GM23338 (cell line): ENCODE results near the gene KLHL21. TPM values are rescaled to one million over a fixed set of nuclear protein-coding genes. Genes with fewer than 3 reads are reported as not detected.

ENCODE experiments used
- ATAC-seq: fragments of 200-7000 bp; cut with Tn5 transposase; 3 replicates; pipeline ENCODE4 v1.9.1; 2020
- DNase-seq: peaks from one replicate; pipeline ENCODE4 v3.0.0-alpha.2; 2015; ENCODE audit warnings: low spot score
- H2AFZ ChIP-seq: fragments of 200-600 bp; sonication (generic); 2 replicates; pipeline ENCODE4 v1.8.0; 2016; ENCODE audit warnings: antibody characterized with exemption, mild to moderate bottlenecking, moderate library complexity
- H3F3A ChIP-seq: fragments of 200-600 bp; sonication (generic); replicated peaks from 2 replicates; pipeline ENCODE4 v1.8.0; 2017; ENCODE audit warnings: antibody characterized with exemption, mixed run types, low read depth
- H3K27ac ChIP-seq: fragments of 200-600 bp; sonication (generic); 2 replicates; pipeline ENCODE4 v1.6.1; 2016; ENCODE audit warnings: low read depth
- H3K27me3 ChIP-seq: fragments of 200-600 bp; sonication (generic); 2 replicates; pipeline ENCODE4 v1.8.0; 2016; ENCODE audit warnings: mild to moderate bottlenecking, mixed run types, moderate library complexity; ENCODE audit not compliant: insufficient read depth
- H3K36me3 ChIP-seq: fragments of 200-600 bp; sonication (generic); 2 replicates; pipeline ENCODE4 v1.8.0; 2016; ENCODE audit warnings: mild to moderate bottlenecking; ENCODE audit not compliant: insufficient read depth
- H3K4me1 ChIP-seq: fragments of 200-600 bp; sonication (generic); 2 replicates; pipeline ENCODE4 v1.8.0; 2016; ENCODE audit warnings: mild to moderate bottlenecking, moderate library complexity; ENCODE audit not compliant: insufficient read depth
- H3K4me2 ChIP-seq: fragments of 200-600 bp; sonication (generic); 2 replicates; pipeline ENCODE4 v1.7.1; 2017; ENCODE audit warnings: mixed run types
- H3K4me3 ChIP-seq: fragments of 200-600 bp; sonication (generic); 2 replicates; pipeline ENCODE4 v1.6.1; 2016; ENCODE audit warnings: mixed run types
- H3K79me2 ChIP-seq: fragments of 200-600 bp; sonication (generic); replicated peaks from 2 replicates; pipeline ENCODE4 v1.8.0; 2017; ENCODE audit warnings: mild to moderate bottlenecking; ENCODE audit not compliant: insufficient read depth
- H3K9me2 ChIP-seq: fragments of 200-600 bp; sonication (generic); 2 replicates; pipeline ENCODE4 v1.8.0; 2017; ENCODE audit not compliant: insufficient read depth
- H4K20me1 ChIP-seq: fragments of 200-600 bp; sonication (generic); replicated peaks from 2 replicates; pipeline ENCODE4 v1.8.0; 2017; ENCODE audit warnings: mild to moderate bottlenecking; ENCODE audit not compliant: insufficient read depth
- H3K27ac Mint-ChIP-seq: 2 replicates; pipeline ENCODE4 v1.8.0; 2020; ENCODE audit warnings: inconsistent platforms, mild to moderate bottlenecking, moderate library complexity, mixed read lengths
- H3K27me3 Mint-ChIP-seq: 3 replicates; pipeline ENCODE4 v1.8.0; 2022; ENCODE audit warnings: low read depth, mild to moderate bottlenecking, moderate library complexity, mixed read lengths, inconsistent platforms; ENCODE audit not compliant: insufficient read depth, poor library complexity
- H3K36me3 Mint-ChIP-seq: 3 replicates; pipeline ENCODE4 v1.8.0; 2021; ENCODE audit warnings: low read depth, mild to moderate bottlenecking, inconsistent platforms, moderate library complexity, mixed read lengths
- H3K4me1 Mint-ChIP-seq: 3 replicates; pipeline ENCODE4 v1.8.0; 2020; ENCODE audit warnings: mild to moderate bottlenecking, inconsistent platforms, mixed read lengths
- H3K4me3 Mint-ChIP-seq: 3 replicates; pipeline ENCODE4 v1.8.0; 2021; ENCODE audit warnings: moderate library complexity, mild to moderate bottlenecking, inconsistent platforms, mixed read lengths
- H3K9me3 Mint-ChIP-seq: 3 replicates; pipeline ENCODE4 v1.8.0; 2020; ENCODE audit warnings: moderate library complexity, mild to moderate bottlenecking, inconsistent platforms, mixed read lengths
- CTCF ChIP-seq, 2 experiments: fragments of 200-600 bp in 1 of 2; sonication (generic) in 1 of 2; conservative IDR thresholded peaks; 2 replicates each; pipeline versions ENCODE4 v1.5.1 to v1.6.1; 2016 to 2017; ENCODE audit warnings: antibody characterized with exemption in 2 of 2, low read depth in 2 of 2, mild to moderate bottlenecking in 2 of 2, moderate library complexity in 1 of 2
- EZH2phosphoT487 ChIP-seq: fragments of 200-600 bp; sonication (generic); IDR thresholded peaks from one replicate; pipeline ENCODE4 v1.8.1; 2018; ENCODE audit warnings: antibody characterized with exemption; ENCODE audit not compliant: unreplicated experiment
- JUNB ChIP-seq: IDR thresholded peaks from one replicate; pipeline ENCODE4 v1.6.1; 2016; ENCODE audit warnings: antibody characterized with exemption; ENCODE audit not compliant: unreplicated experiment
- NANOG ChIP-seq: IDR thresholded peaks from 2 replicates; pipeline ENCODE4 v1.6.1; 2016; ENCODE audit warnings: antibody characterized with exemption, borderline replicate concordance
- REST ChIP-seq: IDR thresholded peaks from one replicate; pipeline ENCODE4 v1.6.1; 2018; ENCODE audit warnings: antibody characterized with exemption; ENCODE audit not compliant: unreplicated experiment
- STAT1 ChIP-seq: IDR thresholded peaks from one replicate; pipeline ENCODE4 v1.6.1; 2016; ENCODE audit warnings: antibody characterized with exemption; ENCODE audit not compliant: unreplicated experiment
- ZNF114 ChIP-seq: fragments of 250-450 bp; sonication (Bioruptor Pico); IDR thresholded peaks from 2 replicates; pipeline ENCODE4 v1.5.0; 2020; ENCODE audit warnings: mild to moderate bottlenecking, moderate library complexity
- polyA plus RNA-seq: library from polyadenylated mRNA; unstranded; fragments of >200 nt; fragmentation: Nextera tagmentation; extraction: Ambion mirVana; gene quantifications from 2 replicates; pipeline ENCODE4 v1.2.1, GENCODE V29; 2016
- total RNA-seq: library from RNA; depleted of rRNA; stranded (reverse); fragments of >200 nt; shearing (Covaris generic); gene quantifications from 2 replicates; pipeline ENCODE4 v1.2.3, GENCODE V29; 2014
- TF ChIP-seq, protein P1 (sequence below): fragments of 250-450 bp; sonication (Bioruptor Pico); IDR thresholded peaks from 2 replicates; pipeline ENCODE4 v1.5.0; 2020; ENCODE audit warnings: mild to moderate bottlenecking, moderate library complexity

KLHL21 gene
- total and polyA plus RNA-seq, 2 experiments from 2014 or later = 7.3 to 35.9 TPM

- Mint-ChIP-seq H3K27me3 (peaks cover 25% of the 10 kb centered on the region), H3K4me3 (no peak overlapping the region), H3K27ac (no peak overlapping the region), H3K4me1 (peaks cover 21% of the 10 kb centered on the region), H3K9me3 (peaks cover 3% of the 10 kb centered on the region; the same call in 1 of the 3 replicates), H3K36me3 (peaks cover 71% of the 10 kb centered on the region)
- TF ChIP-seq CTCF (conservative IDR thresholded peaks at IDR 0.05; ENCODE audit: low read depth in 2 of 2) (no peak), EZH2phosphoT487 (no peak), JUNB (no peak), REST (no peak), STAT1 (no peak), ZNF114 (CRISPR knock-in tag) (no peak), NANOG (no peak)
- TF ChIP-seq, protein P1, sequence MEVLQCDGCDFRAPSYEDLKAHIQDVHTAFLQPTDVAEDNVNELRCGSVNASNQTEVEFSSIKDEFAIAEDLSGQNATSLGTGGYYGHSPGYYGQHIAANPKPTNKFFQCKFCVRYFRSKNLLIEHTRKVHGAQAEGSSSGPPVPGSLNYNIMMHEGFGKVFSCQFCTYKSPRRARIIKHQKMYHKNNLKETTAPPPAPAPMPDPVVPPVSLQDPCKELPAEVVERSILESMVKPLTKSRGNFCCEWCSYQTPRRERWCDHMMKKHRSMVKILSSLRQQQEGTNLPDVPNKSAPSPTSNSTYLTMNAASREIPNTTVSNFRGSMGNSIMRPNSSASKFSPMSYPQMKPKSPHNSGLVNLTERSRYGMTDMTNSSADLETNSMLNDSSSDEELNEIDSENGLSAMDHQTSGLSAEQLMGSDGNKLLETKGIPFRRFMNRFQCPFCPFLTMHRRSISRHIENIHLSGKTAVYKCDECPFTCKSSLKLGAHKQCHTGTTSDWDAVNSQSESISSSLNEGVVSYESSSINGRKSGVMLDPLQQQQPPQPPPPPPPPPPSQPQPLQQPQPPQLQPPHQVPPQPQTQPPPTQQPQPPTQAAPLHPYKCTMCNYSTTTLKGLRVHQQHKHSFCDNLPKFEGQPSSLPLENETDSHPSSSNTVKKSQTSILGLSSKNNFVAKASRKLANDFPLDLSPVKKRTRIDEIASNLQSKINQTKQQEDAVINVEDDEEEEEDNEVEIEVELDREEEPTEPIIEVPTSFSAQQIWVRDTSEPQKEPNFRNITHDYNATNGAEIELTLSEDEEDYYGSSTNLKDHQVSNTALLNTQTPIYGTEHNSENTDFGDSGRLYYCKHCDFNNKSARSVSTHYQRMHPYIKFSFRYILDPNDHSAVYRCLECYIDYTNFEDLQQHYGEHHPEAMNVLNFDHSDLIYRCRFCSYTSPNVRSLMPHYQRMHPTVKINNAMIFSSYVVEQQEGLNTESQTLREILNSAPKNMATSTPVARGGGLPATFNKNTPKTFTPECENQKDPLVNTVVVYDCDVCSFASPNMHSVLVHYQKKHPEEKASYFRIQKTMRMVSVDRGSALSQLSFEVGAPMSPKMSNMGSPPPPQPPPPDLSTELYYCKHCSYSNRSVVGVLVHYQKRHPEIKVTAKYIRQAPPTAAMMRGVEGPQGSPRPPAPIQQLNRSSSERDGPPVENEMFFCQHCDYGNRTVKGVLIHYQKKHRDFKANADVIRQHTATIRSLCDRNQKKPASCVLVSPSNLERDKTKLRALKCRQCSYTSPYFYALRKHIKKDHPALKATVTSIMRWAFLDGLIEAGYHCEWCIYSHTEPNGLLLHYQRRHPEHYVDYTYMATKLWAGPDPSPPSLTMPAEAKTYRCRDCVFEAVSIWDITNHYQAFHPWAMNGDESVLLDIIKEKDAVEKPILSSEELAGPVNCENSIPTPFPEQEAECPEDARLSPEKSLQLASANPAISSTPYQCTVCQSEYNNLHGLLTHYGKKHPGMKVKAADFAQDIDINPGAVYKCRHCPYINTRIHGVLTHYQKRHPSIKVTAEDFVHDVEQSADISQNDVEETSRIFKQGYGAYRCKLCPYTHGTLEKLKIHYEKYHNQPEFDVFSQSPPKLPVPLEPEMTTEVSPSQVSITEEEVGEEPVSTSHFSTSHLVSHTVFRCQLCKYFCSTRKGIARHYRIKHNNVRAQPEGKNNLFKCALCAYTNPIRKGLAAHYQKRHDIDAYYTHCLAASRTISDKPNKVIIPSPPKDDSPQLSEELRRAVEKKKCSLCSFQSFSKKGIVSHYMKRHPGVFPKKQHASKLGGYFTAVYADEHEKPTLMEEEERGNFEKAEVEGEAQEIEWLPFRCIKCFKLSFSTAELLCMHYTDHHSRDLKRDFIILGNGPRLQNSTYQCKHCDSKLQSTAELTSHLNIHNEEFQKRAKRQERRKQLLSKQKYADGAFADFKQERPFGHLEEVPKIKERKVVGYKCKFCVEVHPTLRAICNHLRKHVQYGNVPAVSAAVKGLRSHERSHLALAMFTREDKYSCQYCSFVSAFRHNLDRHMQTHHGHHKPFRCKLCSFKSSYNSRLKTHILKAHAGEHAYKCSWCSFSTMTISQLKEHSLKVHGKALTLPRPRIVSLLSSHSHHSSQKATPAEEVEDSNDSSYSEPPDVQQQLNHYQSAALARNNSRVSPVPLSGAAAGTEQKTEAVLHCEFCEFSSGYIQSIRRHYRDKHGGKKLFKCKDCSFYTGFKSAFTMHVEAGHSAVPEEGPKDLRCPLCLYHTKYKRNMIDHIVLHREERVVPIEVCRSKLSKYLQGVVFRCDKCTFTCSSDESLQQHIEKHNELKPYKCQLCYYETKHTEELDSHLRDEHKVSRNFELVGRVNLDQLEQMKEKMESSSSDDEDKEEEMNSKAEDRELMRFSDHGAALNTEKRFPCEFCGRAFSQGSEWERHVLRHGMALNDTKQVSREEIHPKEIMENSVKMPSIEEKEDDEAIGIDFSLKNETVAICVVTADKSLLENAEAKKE (CRISPR knock-in tag) = no peak
- Histone ChIP-seq H3K4me1 (peaks cover 16% of the 10 kb centered on the region), H3K27me3 (no peaks in the 10 kb centered on the region), H2AFZ (no peak overlapping the region), H3K27ac (no peak overlapping the region), H3K4me2 (no peak overlapping the region), H3K4me3 (no peak overlapping the region), H3F3A (peaks cover 28% of the 10 kb centered on the region), H4K20me1 (peaks cover 76% of the 10 kb centered on the region), H3K79me2 (peaks cover 87% of the 10 kb centered on the region), H3K9me2 (no peaks in the 10 kb centered on the region), H3K36me3 (peaks cover 21% of the 10 kb centered on the region)
- ATAC-seq = no peak
- no peak for DNase-seq
These were observed 16.4 kb upstream of the KLHL21 start for GRCh38 chr1:6619045-6619444.
